BLaER1 (cell line): ENCODE data around the gene MGAT4A.
A peak's percentile ranks its signal among the peaks of the same experiment; 100 is the strongest.

ENCODE experiments used
- H3K27ac ChIP-seq: shearing (Covaris generic); formaldehyde crosslinking; 2 replicates; pipeline ENCODE4 v1.8.1; 2022
- H3K27me3 ChIP-seq: shearing (Covaris generic); formaldehyde crosslinking; 2 replicates; pipeline ENCODE4 v1.8.1; 2022
- H3K36me3 ChIP-seq: shearing (Covaris generic); formaldehyde crosslinking; 2 replicates; pipeline ENCODE4 v1.8.1; 2022
- H3K4me1 ChIP-seq: shearing (Covaris generic); formaldehyde crosslinking; 2 replicates; pipeline ENCODE4 v1.8.1; 2022
- H3K4me2 ChIP-seq: shearing (Covaris generic); formaldehyde crosslinking; 2 replicates; pipeline ENCODE4 v1.8.1; 2022
- H3K4me3 ChIP-seq: shearing (Covaris generic); formaldehyde crosslinking; 2 replicates; pipeline ENCODE4 v1.8.1; 2022
- H3K9ac ChIP-seq: shearing (Covaris generic); formaldehyde crosslinking; 2 replicates; pipeline ENCODE4 v1.8.1; 2022
- H3K9me3 ChIP-seq: shearing (Covaris generic); formaldehyde crosslinking; 2 replicates; pipeline ENCODE4 v1.8.1; 2022
- H4K20me1 ChIP-seq: shearing (Covaris generic); formaldehyde crosslinking; 2 replicates; pipeline ENCODE4 v1.8.1; 2022
- Cebpa-rat ChIP-seq: shearing (Covaris generic); IDR thresholded peaks from 2 replicates; pipeline ENCODE4 v1.8.1; 2022

MGAT4A gene

GRCh38 chr2:98708396-98709186, 22.3 kb downstream of the MGAT4A start:
- Histone ChIP-seq H4K20me1 (no peaks in the 10 kb centered on the region), H3K9ac (no peak overlapping the region), H3K27ac (no peak overlapping the region), H3K4me2 (peak overlapping the region; percentile 31), H3K4me1 (peaks cover 23% of the 10 kb centered on the region), H3K9me3 (no peaks in the 10 kb centered on the region), H3K36me3 (no peaks in the 10 kb centered on the region), H3K27me3 (no peaks in the 10 kb centered on the region), H3K4me3 (no peak overlapping the region)
- TF ChIP-seq Cebpa-rat: no peak

- Histone ChIP-seq H4K20me1 (no peaks in the 10 kb centered on the region), H3K4me3 (no peak overlapping the region), H3K27me3 (no peaks in the 10 kb centered on the region), H3K9me3 (no peaks in the 10 kb centered on the region), H3K27ac (no peak overlapping the region), H3K9ac (no peak overlapping the region), H3K36me3 (no peaks in the 10 kb centered on the region), H3K4me2 (no peak overlapping the region), H3K4me1 (peaks cover 40% of the 10 kb centered on the region)
- no peak for TF ChIP-seq Cebpa-rat
These were observed 24.3 kb downstream of the MGAT4A start for GRCh38 chr2:98706591-98706990.

- H3K4me3 ChIP-seq: no peak overlapping the region
- H3K4me1 ChIP-seq: peaks cover 30% of the 10 kb centered on the region
- no peaks in the 10 kb centered on the region for H3K36me3 ChIP-seq
- no peaks in the 10 kb centered on the region for H4K20me1 ChIP-seq
- TF ChIP-seq Cebpa-rat: no peak
- H3K27ac ChIP-seq: no peak overlapping the region
- no peak overlapping the region for H3K9ac ChIP-seq
- no peak overlapping the region for H3K4me2 ChIP-seq
- no peaks in the 10 kb centered on the region for H3K27me3 ChIP-seq
- H3K9me3 ChIP-seq: no peaks in the 10 kb centered on the region
These were observed 25.7 kb downstream of the MGAT4A start for GRCh38 chr2:98705333-98705617.

GRCh38 chr2:98704499-98705332, 26.2 kb downstream of the MGAT4A start:
- TF ChIP-seq Cebpa-rat: no peak
- Histone ChIP-seq H3K27me3 (no peaks in the 10 kb centered on the region), H4K20me1 (no peaks in the 10 kb centered on the region), H3K9ac (no peak overlapping the region), H3K36me3 (no peaks in the 10 kb centered on the region), H3K4me2 (no peak overlapping the region), H3K4me3 (no peak overlapping the region), H3K4me1 (peaks cover 29% of the 10 kb centered on the region), H3K9me3 (no peaks in the 10 kb centered on the region), H3K27ac (no peak overlapping the region)

- peaks cover 19% of the 10 kb centered on the region for H3K4me1 ChIP-seq
These were observed 27.2 kb downstream of the MGAT4A start for GRCh38 chr2:98703738-98704137.

GRCh38 chr2:98702858-98703620, 27.9 kb downstream of the MGAT4A start:
- H3K4me1 ChIP-seq: peaks cover 17% of the 10 kb centered on the region
- H3K36me3 ChIP-seq: no peaks in the 10 kb centered on the region
- no peaks in the 10 kb centered on the region for H3K9me3 ChIP-seq
- no peak for TF ChIP-seq Cebpa-rat
- H4K20me1 ChIP-seq: no peaks in the 10 kb centered on the region
- H3K27ac ChIP-seq: no peak overlapping the region
- no peaks in the 10 kb centered on the region for H3K27me3 ChIP-seq
- H3K4me3 ChIP-seq: no peak overlapping the region
- no peak overlapping the region for H3K9ac ChIP-seq
- H3K4me2 ChIP-seq: no peak overlapping the region

More at GRCh38 chr2:98703738-98704137, 27.2 kb downstream of the MGAT4A start:
- Histone ChIP-seq H3K4me2 (no peak overlapping the region), H3K4me3 (no peak overlapping the region), H3K9ac (no peak overlapping the region), H3K9me3 (no peaks in the 10 kb centered on the region), H3K27ac (no peak overlapping the region), H3K36me3 (no peaks in the 10 kb centered on the region), H3K27me3 (no peaks in the 10 kb centered on the region), H4K20me1 (no peaks in the 10 kb centered on the region)
- TF ChIP-seq Cebpa-rat: no peak

- Histone ChIP-seq H3K4me3 (no peak overlapping the region), H3K4me2 (no peak overlapping the region), H3K27me3 (no peaks in the 10 kb centered on the region), H3K36me3 (no peaks in the 10 kb centered on the region), H3K9ac (no peak overlapping the region), H3K4me1 (peaks cover 17% of the 10 kb centered on the region), H4K20me1 (no peaks in the 10 kb centered on the region), H3K9me3 (no peaks in the 10 kb centered on the region), H3K27ac (no peak overlapping the region)
- TF ChIP-seq Cebpa-rat: no peak
These were observed 28.7 kb downstream of the MGAT4A start for GRCh38 chr2:98702127-98702802.

- H3K4me3 ChIP-seq: no peak overlapping the region
- no peaks in the 10 kb centered on the region for H4K20me1 ChIP-seq
- H3K4me2 ChIP-seq: no peak overlapping the region
- no peaks in the 10 kb centered on the region for H3K36me3 ChIP-seq
- H3K27me3 ChIP-seq: no peaks in the 10 kb centered on the region
- TF ChIP-seq Cebpa-rat: no peak
- H3K9ac ChIP-seq: no peak overlapping the region
- no peaks in the 10 kb centered on the region for H3K9me3 ChIP-seq
- peaks cover 17% of the 10 kb centered on the region for H3K4me1 ChIP-seq
- no peak overlapping the region for H3K27ac ChIP-seq
These were observed 29.7 kb downstream of the MGAT4A start for GRCh38 chr2:98701230-98701629.

- Histone ChIP-seq H4K20me1 (no peaks in the 10 kb centered on the region), H3K27ac (no peak overlapping the region), H3K9me3 (no peaks in the 10 kb centered on the region), H3K27me3 (no peaks in the 10 kb centered on the region), H3K36me3 (no peaks in the 10 kb centered on the region), H3K4me2 (no peak overlapping the region), H3K9ac (no peak overlapping the region), H3K4me1 (peaks cover 20% of the 10 kb centered on the region), H3K4me3 (no peak overlapping the region)
- TF ChIP-seq Cebpa-rat: no peak
These were observed 32.0 kb downstream of the MGAT4A start for GRCh38 chr2:98698896-98699295.
